Uterus (tissue), 2 donors: ENCODE results near the gene NCR2.
"Not testable (repeated sequence)": the region's sequence is repeated elsewhere in the genome, so short reads cannot be mapped to it uniquely, and the experiment has no call there.

Experiments
- CTCF ChIP-seq, 4 experiments: fragments of 200-600 bp in 2 of 4; fragments of 450-650 bp in 2 of 4; sonication (generic) in 2 of 4; IDR thresholded peaks; one replicate each; pipeline ENCODE4 v1.5.1; 2016 to 2019; ENCODE audit warnings: antibody characterized with exemption in 4 of 4, mild to moderate bottlenecking in 2 of 4, moderate library complexity in 1 of 4
- POLR2A ChIP-seq, 2 donors: fragments of 450-650 bp; IDR thresholded peaks; one replicate each; pipeline ENCODE4 v1.6.1; 2016; ENCODE audit warnings: antibody characterized with exemption in 2 of 2, mild to moderate bottlenecking in 1 of 2, moderate library complexity in 1 of 2

DNA sequence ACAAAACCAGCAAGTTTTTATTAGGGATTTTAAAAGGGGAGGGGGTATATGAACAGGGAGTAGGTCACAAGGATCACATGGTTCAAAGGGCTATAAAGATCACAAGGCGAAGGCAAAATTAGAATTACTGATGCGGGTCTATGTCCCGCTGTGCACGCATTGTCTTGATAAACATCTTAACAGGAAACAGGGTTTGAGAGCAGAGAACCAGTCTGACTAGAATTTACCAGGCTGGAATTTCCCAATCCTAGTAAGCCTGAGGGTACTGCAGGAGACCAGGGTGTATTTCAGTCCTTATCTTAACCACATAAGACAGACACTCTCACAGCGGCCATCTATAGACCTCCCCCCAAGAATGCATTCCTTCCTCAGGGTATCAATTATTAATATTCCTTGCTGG lies 38.2 kb upstream of the NCR2 start:
- not testable (repeated sequence) for TF ChIP-seq CTCF, POLR2A (IDR thresholded peaks at IDR 0.05)
